PC-3 (cell line): ENCODE data around the gene GRIK1. TPM values are rescaled to one million over a fixed set of nuclear protein-coding genes. Genes with fewer than 3 reads are reported as not detected.

Experiments
- ATAC-seq: fragments of 200-7000 bp; cut with Tn5 transposase; 2 replicates; pipeline ENCODE4 v1.9.1; 2020; ENCODE audit warnings: mild to moderate bottlenecking, moderate library complexity
- BruUV-seq: library from RNA; stranded (reverse); fragments of 400-500 nt; replicated peaks from 2 replicates; lab custom pipeline; 2021; lab: Mats Ljungman, UMichigan
- CTCF ChIA-PET: fragments of 300-600 bp; sonication (Branson Sonifier 250); formaldehyde crosslinking; loops from one replicate; lab custom pipeline; 2022; ENCODE audit warnings: antibody characterized with exemption; lab: Charles Lee
- POLR2A ChIA-PET: fragments of 300-600 bp; sonication (Branson Sonifier 250); formaldehyde crosslinking; loops from one replicate; lab custom pipeline; 2022; ENCODE audit warnings: antibody characterized with exemption; ENCODE audit not compliant: unreplicated experiment; lab: Charles Lee
- DNase-seq: peaks from one replicate; pipeline ENCODE4 v3.0.0-alpha.2; 2015
- H2AFZ ChIP-seq: fragments of 300-600 bp; sonication (generic); 2 replicates; pipeline ENCODE4 v1.6.0; 2016; ENCODE audit warnings: antibody characterized with exemption, low read length
- H3F3A ChIP-seq: fragments of 300-600 bp; sonication (generic); one replicate; pipeline ENCODE4 v1.6.0; 2017; ENCODE audit warnings: antibody characterized with exemption, low read length, control low read depth, mild to moderate bottlenecking; ENCODE audit not compliant: unreplicated experiment
- H3K27ac ChIP-seq: fragments of 300-600 bp; sonication (generic); 2 replicates; pipeline ENCODE4 v1.5.1; 2016; ENCODE audit warnings: mild to moderate bottlenecking, low read length
- H3K27me3 ChIP-seq: fragments of 300-600 bp; sonication (generic); 2 replicates; pipeline ENCODE4 v1.6.1; 2016; ENCODE audit warnings: low read length, mixed read lengths
- H3K36me3 ChIP-seq: fragments of 300-600 bp; sonication (generic); 2 replicates; pipeline ENCODE4 v1.6.1; 2016; ENCODE audit warnings: low read depth, mixed run types, low read length, mixed read lengths
- H3K4me1 ChIP-seq: fragments of 300-600 bp; sonication (generic); 2 replicates; pipeline ENCODE4 v1.5.1; 2016; ENCODE audit warnings: low read length; ENCODE audit not compliant: insufficient read depth
- H3K4me2 ChIP-seq: fragments of 300-600 bp; sonication (generic); 2 replicates; pipeline ENCODE4 v1.6.0; 2016; ENCODE audit warnings: low read length
- H3K4me3 ChIP-seq: fragments of 300-600 bp; sonication (generic); 2 replicates; pipeline ENCODE4 v1.5.1; 2016; ENCODE audit warnings: mild to moderate bottlenecking, low read length, mixed read lengths
- H3K79me2 ChIP-seq: fragments of 300-600 bp; sonication (generic); 2 replicates; pipeline ENCODE4 v1.6.1; 2017; ENCODE audit warnings: low read length, mixed read lengths
- H3K9ac ChIP-seq: fragments of 300-600 bp; sonication (generic); 2 replicates; pipeline ENCODE4 v1.6.0; 2016; ENCODE audit warnings: mild to moderate bottlenecking, low read length
- H3K9me2 ChIP-seq: fragments of 300-600 bp; sonication (generic); replicated peaks from 2 replicates; pipeline ENCODE4 v1.6.1; 2016; ENCODE audit warnings: mixed run types, low read length, mixed read lengths
- H3K9me3 ChIP-seq: fragments of 300-600 bp; sonication (generic); 2 replicates; pipeline ENCODE4 v1.6.1; 2016; ENCODE audit warnings: low read length, mixed read lengths
- H4K20me1 ChIP-seq: fragments of 300-600 bp; sonication (generic); 2 replicates; pipeline ENCODE4 v1.6.1; 2016; ENCODE audit warnings: low read length, mixed read lengths
- EZH2 ChIP-seq: fragments of 300-600 bp; sonication (generic); IDR thresholded peaks from one replicate; pipeline ENCODE4 v1.6.1; 2017; ENCODE audit warnings: antibody characterized with exemption, mild to moderate bottlenecking, low read length; ENCODE audit not compliant: unreplicated experiment
- EZH2phosphoT487 ChIP-seq: fragments of 300-600 bp; sonication (generic); IDR thresholded peaks from 2 replicates; pipeline ENCODE4 v1.6.1; 2018; ENCODE audit warnings: mild to moderate bottlenecking, antibody characterized with exemption, low read length, borderline replicate concordance
- intact Hi-C: fragments of 100-400 bp; cut with micrococcal nuclease; formaldehyde crosslinking; loops from 2 replicates; pipeline ENCODE4 v1.9.0; 2023
- total RNA-seq: library from RNA; depleted of rRNA; stranded (reverse); fragments of >200 nt; gene quantifications from 2 replicates; pipeline ENCODE4 v1.2.3, GENCODE V29; 2014
- TF ChIP-seq, protein P1 (sequence below): fragments of 300-600 bp; sonication (generic); conservative IDR thresholded peaks from 2 replicates; pipeline ENCODE4 v1.5.1; 2017; ENCODE audit warnings: antibody characterized with exemption, low read depth, mild to moderate bottlenecking, low read length

Gene GRIK1
- total RNA-seq, 1 experiment from 2014 or later = not detected

DNA sequence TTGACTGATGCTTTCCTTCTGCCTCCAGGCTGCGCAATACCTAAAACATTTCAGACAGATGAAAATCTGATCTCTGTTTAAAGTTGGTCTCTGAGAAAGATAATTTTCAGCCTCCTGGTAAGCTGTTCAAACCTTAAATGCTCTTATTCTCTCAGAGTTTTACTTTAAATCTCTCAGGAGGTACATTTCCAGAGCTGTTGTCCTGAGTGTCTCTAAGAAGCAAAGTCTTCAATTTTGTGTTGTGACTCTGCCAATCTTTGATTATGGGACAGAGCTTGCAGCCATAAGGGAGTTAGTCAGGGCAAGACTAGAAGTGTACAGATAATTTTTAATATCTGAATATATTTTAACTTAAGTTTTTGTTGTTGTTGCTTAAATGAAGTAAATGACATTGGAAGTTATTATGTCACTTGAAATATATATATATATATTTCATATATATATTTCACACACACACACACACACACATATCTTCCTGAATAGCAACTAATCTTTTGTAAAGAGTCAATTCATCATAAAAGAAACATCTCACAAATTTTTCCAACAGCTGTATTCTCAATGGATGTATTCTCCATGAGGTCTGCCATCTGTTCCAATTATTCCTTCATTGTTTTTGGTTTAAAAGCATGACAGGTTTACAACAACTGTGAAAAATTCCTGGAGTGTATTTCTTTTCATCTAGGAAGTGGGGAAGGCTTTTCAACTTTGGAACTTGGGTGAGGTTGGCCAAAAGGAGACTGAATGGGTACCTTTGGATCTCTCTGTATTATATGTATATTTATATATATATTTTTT lies 381.7 kb downstream of the GRIK1 start:
- H3K9ac ChIP-seq = no peak overlapping the region
- no peak overlapping the region for H3K4me3 ChIP-seq
- BruUV-seq = no TSS peak
- H3K4me1 ChIP-seq = no peaks in the 10 kb centered on the region
- H2AFZ ChIP-seq = no peak overlapping the region
- H3K4me2 ChIP-seq = no peak overlapping the region
- intact Hi-C loops = no loop called here
- H3K9me3 ChIP-seq = no peaks in the 10 kb centered on the region
- no peaks in the 10 kb centered on the region for H3F3A ChIP-seq
- no peaks in the 10 kb centered on the region for H3K9me2 ChIP-seq
- H3K36me3 ChIP-seq = no peaks in the 10 kb centered on the region
- H3K27ac ChIP-seq = no peak overlapping the region
- ATAC-seq (no peak), DNase-seq (no peak)
- no peaks in the 10 kb centered on the region for H4K20me1 ChIP-seq
- TF ChIP-seq EZH2 (no peak), EZH2phosphoT487 (no peak)
- TF ChIP-seq, protein P1, sequence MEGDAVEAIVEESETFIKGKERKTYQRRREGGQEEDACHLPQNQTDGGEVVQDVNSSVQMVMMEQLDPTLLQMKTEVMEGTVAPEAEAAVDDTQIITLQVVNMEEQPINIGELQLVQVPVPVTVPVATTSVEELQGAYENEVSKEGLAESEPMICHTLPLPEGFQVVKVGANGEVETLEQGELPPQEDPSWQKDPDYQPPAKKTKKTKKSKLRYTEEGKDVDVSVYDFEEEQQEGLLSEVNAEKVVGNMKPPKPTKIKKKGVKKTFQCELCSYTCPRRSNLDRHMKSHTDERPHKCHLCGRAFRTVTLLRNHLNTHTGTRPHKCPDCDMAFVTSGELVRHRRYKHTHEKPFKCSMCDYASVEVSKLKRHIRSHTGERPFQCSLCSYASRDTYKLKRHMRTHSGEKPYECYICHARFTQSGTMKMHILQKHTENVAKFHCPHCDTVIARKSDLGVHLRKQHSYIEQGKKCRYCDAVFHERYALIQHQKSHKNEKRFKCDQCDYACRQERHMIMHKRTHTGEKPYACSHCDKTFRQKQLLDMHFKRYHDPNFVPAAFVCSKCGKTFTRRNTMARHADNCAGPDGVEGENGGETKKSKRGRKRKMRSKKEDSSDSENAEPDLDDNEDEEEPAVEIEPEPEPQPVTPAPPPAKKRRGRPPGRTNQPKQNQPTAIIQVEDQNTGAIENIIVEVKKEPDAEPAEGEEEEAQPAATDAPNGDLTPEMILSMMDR = no peak
- CTCF ChIA-PET = no interaction called here
- POLR2A ChIA-PET = no interaction called here
- H3K27me3 ChIP-seq = peaks cover 31% of the 10 kb centered on the region
- H3K79me2 ChIP-seq = no peaks in the 10 kb centered on the region

DNA sequence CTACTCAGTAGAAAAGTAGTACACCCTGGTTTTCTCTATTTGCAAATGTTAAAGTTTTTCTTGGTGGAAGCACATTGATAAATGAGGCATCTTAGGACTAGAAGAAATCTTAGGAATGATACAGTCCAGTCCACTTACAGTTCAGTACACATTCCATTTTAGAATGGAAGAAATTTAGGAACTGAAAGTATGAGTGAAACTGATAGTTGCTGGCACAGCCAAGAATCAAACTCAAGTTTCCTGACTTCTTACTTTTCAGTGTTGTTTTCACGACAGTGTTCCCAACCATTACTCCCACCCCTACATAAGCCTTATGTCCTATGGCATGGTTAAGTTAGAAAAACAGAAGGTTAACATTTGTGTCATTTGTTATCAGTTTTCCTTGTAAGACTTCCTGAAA lies 382.6 kb downstream of the GRIK1 start:
- Histone ChIP-seq H3K36me3 (no peaks in the 10 kb centered on the region), H2AFZ (no peak overlapping the region), H3K4me3 (no peak overlapping the region), H3F3A (no peaks in the 10 kb centered on the region), H3K27me3 (peaks cover 39% of the 10 kb centered on the region), H3K27ac (no peak overlapping the region), H3K79me2 (no peaks in the 10 kb centered on the region), H3K9ac (no peak overlapping the region), H3K9me2 (no peaks in the 10 kb centered on the region), H4K20me1 (no peaks in the 10 kb centered on the region), H3K4me2 (no peak overlapping the region), H3K4me1 (no peaks in the 10 kb centered on the region), H3K9me3 (no peaks in the 10 kb centered on the region)
- ATAC-seq = no peak
- ChIA-PET CTCF (no interaction called here), POLR2A (no interaction called here)
- intact Hi-C loops = no loop called here
- no TSS peak for BruUV-seq
- TF ChIP-seq EZH2 (no peak), EZH2phosphoT487 (no peak)
- DNase-seq = no peak

DNA sequence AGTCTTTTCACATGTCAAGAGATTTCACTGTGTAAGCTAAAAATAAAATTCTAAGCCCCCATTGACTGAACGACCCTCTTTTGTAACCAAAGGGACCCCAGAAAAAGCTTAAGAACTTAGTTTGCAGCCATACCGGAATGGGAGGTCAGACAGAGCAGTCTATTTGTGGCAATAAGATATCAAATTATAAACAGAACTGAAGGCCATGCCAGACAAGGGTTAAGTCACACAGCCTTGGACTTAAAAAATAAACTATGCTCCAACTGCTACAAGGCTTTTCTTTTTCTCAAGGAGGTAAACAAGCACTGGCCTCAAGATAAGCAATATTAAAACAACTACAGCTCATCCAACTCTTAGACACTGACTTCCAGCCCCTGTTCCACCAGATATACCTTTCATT lies 384.2 kb downstream of the GRIK1 start:
- CTCF ChIA-PET = no interaction called here
- no peaks in the 10 kb centered on the region for H3K9me2 ChIP-seq
- no TSS peak for BruUV-seq
- TF ChIP-seq EZH2phosphoT487 (no peak), EZH2 (no peak)
- TF ChIP-seq, protein P1 = no peak
- H4K20me1 ChIP-seq = no peaks in the 10 kb centered on the region
- no peaks in the 10 kb centered on the region for H3K4me1 ChIP-seq
- H3F3A ChIP-seq = no peaks in the 10 kb centered on the region
- H3K4me3 ChIP-seq = no peak overlapping the region
- no peak for DNase-seq
- ATAC-seq = no peak
- POLR2A ChIA-PET = no interaction called here
- peaks cover 49% of the 10 kb centered on the region for H3K27me3 ChIP-seq
- no peaks in the 10 kb centered on the region for H3K9me3 ChIP-seq
- no peak overlapping the region for H3K27ac ChIP-seq
- H3K9ac ChIP-seq = no peak overlapping the region
- no peak overlapping the region for H3K4me2 ChIP-seq
- no peak overlapping the region for H2AFZ ChIP-seq
- no peaks in the 10 kb centered on the region for H3K79me2 ChIP-seq
- no peaks in the 10 kb centered on the region for H3K36me3 ChIP-seq
- intact Hi-C loops = no loop called here
